A204.1 (cell line): ENCODE measurements around the gene LUZP1.

Experiments
- FAIRE-seq: peaks from 2 replicates; lab custom pipeline; 2012; peaks lifted over from hg19 to GRCh38; lab: Jason Lieb, UNC

Gene LUZP1

GRCh38 chr1:23150742-23151141 is 17.9 kb downstream of the LUZP1 start:
- FAIRE-seq = no peak

- FAIRE-seq = no peak
Measured at GRCh38 chr1:23150125-23150524, 18.5 kb downstream of the LUZP1 start.

DNA sequence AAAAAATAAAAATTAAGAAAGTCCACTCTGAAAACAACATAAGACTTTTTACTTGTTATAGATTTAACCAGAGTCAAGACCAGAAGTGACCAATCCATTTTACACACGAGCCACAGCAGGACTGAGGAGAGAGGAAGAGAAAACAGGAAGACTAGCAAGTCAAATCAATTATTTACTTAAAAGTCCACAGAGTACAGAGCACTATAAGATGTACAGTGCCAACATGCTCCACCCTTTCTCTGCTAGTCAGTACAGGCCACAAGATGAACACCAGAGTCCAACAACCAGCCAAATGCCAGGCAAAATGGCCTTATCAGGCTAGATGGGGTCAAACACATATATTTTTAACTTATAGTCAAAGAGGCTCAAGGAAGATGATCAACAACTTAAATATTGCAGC is 19.5 kb downstream of the LUZP1 start:
- no peak for FAIRE-seq

GRCh38 chr1:23148084-23148483 is 20.6 kb downstream of the LUZP1 start:
- FAIRE-seq = no peak

DNA sequence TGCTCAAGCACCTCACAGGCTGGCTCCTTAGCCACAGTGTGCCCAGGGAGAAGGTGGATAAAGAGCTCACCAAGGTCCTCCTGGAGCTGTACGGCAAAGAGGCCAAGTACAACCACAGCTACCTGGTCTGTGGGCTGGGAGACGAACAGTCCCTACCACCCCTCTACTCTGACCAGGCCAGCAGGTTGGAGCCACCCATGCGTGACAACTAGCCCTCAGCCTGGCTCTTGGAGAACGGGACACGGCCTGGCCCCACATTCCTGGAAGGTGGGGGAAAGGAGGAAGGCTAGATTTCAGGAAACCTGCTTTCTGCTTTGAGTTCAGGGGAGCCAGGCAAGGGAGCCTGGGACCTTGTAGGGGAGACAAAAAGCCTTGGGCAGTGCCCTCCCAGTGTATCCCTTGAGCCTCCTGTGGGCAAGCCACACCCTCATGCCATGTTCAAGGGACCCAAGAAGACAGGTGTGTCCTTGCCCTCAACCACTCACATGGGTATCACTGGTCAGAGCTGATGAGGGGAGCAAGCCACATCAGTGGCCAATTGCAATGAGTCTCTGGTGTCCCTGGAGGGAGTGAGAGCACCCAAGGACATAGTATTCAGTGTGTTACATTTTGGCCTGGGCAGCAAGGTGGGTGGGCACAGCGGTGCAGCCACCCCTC is 27.6 kb downstream of the LUZP1 start:
- FAIRE-seq = no peak

DNA sequence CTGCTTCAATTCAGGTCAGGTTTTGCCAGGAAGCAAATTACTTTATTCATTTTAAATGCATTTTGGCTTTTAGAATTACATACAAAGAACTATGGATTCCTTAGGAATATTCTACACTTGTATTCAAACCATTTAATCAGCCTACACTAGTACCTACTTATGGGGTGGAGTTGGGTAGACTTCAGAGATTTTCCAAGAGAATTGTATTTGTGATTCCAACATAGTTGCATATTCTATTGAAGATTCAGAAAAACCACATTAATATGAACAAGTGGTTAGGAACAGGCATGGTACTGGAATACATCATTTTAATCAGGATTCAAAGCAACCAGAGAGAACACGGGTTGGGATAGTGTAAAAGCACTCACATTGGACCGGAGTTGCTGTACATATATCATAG is 33.4 kb downstream of the LUZP1 start:
- no peak for FAIRE-seq

DNA sequence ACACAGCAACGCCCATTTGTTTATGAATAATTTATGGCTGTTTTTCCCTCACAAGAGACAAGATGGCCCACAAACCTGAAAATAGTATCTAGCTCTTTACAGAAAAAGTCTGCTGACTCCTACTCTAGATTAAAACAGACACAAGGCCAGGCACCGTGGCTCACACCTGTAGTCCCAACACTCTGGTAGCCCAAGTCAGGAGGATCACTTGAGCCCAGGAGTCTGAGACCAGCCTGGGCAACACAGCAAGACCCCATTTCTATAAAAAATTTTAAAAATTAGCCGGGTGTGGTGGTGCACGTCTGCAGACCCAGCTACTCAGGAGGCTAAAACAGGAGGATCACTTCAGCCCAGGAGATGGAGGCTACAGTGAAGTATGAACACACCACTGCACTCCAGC is 34.6 kb downstream of the LUZP1 start:
- no peak for FAIRE-seq

GRCh38 chr1:23133587-23133986 is 35.1 kb downstream of the LUZP1 start:
- FAIRE-seq = no peak

- FAIRE-seq = no peak
Measured at GRCh38 chr1:23132033-23132432, 36.6 kb downstream of the LUZP1 start.

- no peak for FAIRE-seq
Measured at GRCh38 chr1:23129846-23130245, 38.8 kb downstream of the LUZP1 start.

- FAIRE-seq = no peak
Measured at GRCh38 chr1:23126801-23127200, 41.9 kb downstream of the LUZP1 start.

- no peak for FAIRE-seq
Measured at GRCh38 chr1:23126200-23126599, 42.5 kb downstream of the LUZP1 start.

DNA sequence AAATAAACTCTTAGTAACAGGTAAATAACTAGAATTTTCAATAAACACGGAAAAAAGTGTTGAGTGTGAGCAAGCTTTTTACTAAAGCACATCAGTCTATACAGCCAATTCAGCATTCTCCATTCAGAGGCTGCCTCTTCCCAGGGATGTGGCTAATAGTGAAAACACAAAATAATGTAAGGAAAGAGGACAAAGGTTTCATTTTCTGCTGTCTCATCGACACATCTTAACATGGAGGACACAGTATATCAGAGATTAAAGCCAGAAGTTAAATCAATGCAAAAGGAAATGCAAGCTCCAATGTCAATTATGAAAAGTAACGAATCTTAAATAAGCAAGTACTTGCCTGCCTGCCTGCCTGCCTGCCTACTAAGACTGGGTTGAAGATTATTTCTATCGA is 43.2 kb downstream of the LUZP1 start:
- FAIRE-seq = no peak

DNA sequence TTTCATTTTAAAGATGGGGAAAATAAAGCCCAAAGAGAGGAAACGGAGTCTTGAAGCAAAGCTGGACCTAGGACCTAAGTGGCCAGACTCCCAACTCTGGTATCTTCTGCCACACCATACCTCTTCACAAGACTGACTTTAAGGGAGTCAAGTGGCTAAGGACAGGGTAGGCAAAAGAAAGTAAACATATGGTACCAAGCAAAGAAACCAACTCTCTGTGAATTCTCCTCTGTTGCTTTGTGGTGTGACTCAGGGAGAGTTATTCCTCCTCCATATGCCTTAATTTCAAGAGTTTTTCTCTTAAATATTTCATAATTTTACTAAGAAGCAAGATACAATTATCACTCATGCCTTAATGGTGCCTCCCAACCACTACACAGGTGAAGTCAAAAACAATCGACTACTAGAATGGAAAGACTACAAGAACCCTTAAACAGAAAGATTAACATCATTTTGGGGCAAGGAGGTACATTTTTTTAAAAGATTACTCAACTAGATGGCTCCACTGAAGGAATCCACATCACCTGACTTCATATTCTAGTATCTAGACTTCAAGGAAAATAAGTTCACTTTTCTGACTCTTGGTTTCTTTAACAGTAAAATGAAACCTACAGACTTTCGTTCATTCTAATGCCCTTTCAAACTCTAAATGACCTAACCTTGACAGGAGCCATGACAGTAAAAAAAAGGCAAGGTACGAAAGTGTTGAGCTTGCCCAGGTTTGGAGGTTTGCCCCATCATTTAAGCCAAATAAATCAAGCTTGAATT is 44.2 kb downstream of the LUZP1 start:
- no peak for FAIRE-seq

DNA sequence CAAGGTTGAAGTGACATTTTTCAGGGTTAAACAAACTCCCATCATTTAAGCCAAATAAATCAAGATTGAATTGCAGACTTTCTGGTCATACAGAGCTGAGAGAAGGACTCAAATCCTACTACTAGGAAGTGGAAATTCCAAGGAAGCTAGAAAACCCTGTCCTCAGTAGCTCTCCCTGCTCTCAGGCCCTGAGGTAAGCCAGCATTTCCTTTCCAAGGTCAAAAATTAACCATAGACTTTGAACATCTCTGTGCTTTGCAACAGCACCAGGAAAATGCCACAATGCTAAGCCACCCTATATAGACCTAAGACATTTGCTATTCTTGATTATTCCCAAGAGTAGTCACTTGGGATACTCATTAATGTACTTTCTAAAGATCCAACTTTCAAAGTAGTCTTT is 45.1 kb downstream of the LUZP1 start:
- FAIRE-seq = no peak

GRCh38 chr1:23122796-23123195 is 45.9 kb downstream of the LUZP1 start:
- no peak for FAIRE-seq

DNA sequence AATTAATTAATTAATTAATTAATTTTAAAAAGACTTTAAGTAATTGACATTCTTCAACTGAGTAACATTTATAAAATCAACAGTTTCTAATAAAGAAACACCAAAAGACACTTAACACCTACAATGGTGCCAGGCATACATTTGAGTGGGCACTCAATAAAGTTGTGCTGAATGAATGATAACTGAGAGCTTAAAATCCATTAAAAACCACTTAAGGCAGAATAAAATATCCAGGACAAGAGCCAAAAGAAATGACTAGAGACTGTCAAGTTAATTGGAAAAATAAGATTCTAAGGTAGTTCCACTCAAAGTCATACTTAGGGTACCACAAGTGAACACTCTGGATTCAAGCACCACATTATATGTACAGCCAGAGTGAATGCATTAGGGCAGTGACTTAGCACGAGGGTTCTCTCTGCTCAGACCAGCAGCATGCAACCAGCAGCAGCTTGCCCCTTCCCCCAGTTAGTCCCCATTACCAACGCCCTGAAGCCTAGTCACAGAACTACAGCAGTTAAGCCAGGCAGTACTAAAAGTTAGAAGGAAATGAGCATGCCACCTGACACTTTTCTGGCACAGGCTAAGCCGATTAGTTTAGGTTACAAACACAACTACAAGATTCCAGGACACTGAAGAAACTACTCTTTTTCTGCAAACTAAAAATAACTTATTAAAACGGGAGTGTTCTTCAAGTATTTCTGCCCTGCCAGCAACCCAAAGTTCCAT is 46.5 kb downstream of the LUZP1 start:
- no peak for FAIRE-seq

GRCh38 chr1:23120383-23120782 is 48.3 kb downstream of the LUZP1 start:
- FAIRE-seq = no peak

- FAIRE-seq = no peak
Measured at GRCh38 chr1:23118957-23119792, 49.5 kb downstream of the LUZP1 start.

DNA sequence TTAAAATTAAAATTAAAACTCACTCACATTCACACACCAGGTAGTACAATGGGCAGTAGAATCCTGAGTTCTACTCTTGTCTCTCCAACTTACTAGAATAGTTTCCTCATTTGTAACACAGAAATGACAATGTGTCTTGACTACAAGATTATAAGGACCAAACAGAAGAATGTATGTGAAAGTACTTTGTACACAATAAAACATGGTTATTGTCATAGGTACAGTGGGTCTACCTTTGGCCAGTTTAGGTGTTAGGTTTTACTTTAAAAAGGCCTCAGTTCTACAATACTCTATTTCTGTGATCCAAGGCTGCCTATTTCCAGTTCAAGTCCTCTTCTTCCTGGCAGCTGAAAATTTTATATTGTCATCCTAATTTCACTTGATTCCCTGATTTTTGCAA is 50.2 kb downstream of the LUZP1 start:
- FAIRE-seq = no peak

DNA sequence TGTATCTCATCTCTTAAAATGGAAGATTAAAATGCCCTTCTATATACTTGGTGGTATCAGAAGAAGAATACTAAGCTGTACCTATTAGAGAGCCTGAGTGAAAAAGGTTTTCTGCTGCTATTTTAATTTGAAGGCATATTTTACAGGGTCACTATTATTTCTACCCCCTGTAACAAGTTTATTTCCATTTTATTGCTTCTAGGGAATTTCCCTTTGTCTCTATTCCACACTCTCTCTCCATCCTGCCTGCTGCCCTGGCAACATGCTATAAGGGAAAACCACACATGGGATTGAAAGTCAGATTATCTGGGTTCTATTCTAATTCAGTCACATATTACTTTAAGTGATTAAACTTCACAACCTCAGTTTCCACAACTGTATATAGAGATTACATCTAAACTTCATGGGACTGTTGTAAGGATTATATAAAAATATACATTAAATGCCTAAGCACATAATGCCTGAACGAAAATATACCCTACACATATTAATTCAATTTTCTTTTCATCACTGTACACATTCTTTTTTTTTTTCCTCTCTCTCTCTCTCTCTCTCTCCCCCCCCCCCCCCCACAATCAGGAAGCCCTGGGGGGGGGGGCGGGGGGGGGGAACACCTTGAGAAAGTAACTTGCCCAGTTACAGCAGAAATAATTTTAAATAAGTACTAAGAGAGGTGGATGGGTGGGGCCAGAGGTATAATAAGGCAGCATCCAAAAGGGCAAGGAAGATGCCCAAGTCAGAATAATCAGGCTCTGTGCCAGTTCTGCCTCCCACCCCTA is 51.5 kb downstream of the LUZP1 start:
- FAIRE-seq = no peak
